Chondrocyte (in vitro differentiated cells): ENCODE measurements around the gene FOXD4. TPM values are rescaled to one million over a fixed set of nuclear protein-coding genes. Genes with fewer than 3 reads are reported as not detected.
"Not testable (repeated sequence)": the region's sequence is repeated elsewhere in the genome, so short reads cannot be mapped to it uniquely, and the experiment has no call there.

Experiments used
- DNase-seq: peaks from one replicate; pipeline ENCODE4 v3.0.0; 2021; ENCODE audit warnings: mixed read lengths, low spot score
- H3K27ac Mint-ChIP-seq: one replicate; pipeline ENCODE4 v1.8.0; 2021; ENCODE audit warnings: mild to moderate bottlenecking, moderate library complexity, mixed read lengths; ENCODE audit not compliant: unreplicated experiment
- H3K27me3 Mint-ChIP-seq: 2 replicates; pipeline ENCODE4 v1.8.0; 2021; ENCODE audit warnings: low read depth, mixed read lengths
- H3K36me3 Mint-ChIP-seq: 2 replicates; pipeline ENCODE4 v1.8.0; 2021; ENCODE audit warnings: low read depth, mixed read lengths
- H3K4me1 Mint-ChIP-seq: 2 replicates; pipeline ENCODE4 v1.8.0; 2021; ENCODE audit warnings: low read depth, mild to moderate bottlenecking, mixed read lengths
- H3K4me3 Mint-ChIP-seq: one replicate; pipeline ENCODE4 v1.8.0; 2021; ENCODE audit warnings: mild to moderate bottlenecking, moderate library complexity, mixed read lengths; ENCODE audit not compliant: unreplicated experiment
- H3K9me3 Mint-ChIP-seq: 2 replicates; pipeline ENCODE4 v1.8.0; 2021; ENCODE audit warnings: low read depth, mixed read lengths
- total RNA-seq: library from RNA; stranded (reverse); gene quantifications from 3 replicates; pipeline ENCODE4 v1.2.1, GENCODE V29; 2021

Gene FOXD4
- total RNA-seq, 1 donor from 2014 or later, result 0.17 TPM

DNA sequence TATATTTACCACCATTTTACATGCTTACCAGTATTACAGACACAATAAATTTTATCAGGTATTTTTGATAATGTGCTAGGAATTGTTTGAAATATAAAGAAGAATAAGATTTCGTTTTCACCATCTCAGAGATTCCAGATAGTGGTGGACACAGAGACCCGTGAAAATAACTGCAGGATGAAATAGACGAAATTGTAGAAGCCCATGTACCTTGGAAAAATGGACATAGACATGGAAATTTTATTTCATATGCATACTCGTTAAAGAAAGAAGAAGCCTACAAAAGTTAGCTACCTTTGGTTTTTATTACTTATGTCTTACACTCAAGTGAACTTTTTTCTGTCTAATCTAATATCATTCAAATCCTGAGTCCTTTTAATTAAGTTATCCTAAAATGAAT, 7.5 kb downstream of the FOXD4 start:
- DNase-seq, H3K27ac Mint-ChIP-seq, H3K4me3 Mint-ChIP-seq, H3K36me3 Mint-ChIP-seq, H3K9me3 Mint-ChIP-seq: not testable (repeated sequence)
- peaks cover 11% of the 10 kb centered on the region for H3K4me1 Mint-ChIP-seq
- H3K27me3 Mint-ChIP-seq, result peaks cover 46% of the 10 kb centered on the region

DNA sequence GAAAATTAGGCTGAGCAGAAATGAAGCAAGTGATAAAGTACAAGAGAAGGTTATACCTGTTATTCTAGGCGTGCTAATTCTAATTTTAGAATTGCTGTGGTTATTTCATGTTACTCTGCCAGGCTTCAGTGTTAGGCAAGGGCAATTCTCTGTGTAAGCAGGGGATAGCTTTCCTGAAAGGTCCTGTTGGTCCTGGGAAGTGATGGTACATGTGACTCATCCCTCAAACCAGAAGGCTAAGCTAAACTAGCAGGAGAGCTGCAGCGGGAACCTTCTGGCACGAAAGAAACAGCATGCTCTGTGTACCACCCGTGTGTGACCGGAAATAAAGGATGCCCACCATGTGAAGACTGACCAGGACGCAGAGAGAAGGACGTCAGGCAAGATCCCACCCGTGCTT, 8.7 kb downstream of the FOXD4 start:
- not testable (repeated sequence) for H3K36me3 Mint-ChIP-seq, H3K4me3 Mint-ChIP-seq, DNase-seq, H3K9me3 Mint-ChIP-seq, H3K4me1 Mint-ChIP-seq, H3K27ac Mint-ChIP-seq
- peaks cover 43% of the 10 kb centered on the region for H3K27me3 Mint-ChIP-seq

DNA sequence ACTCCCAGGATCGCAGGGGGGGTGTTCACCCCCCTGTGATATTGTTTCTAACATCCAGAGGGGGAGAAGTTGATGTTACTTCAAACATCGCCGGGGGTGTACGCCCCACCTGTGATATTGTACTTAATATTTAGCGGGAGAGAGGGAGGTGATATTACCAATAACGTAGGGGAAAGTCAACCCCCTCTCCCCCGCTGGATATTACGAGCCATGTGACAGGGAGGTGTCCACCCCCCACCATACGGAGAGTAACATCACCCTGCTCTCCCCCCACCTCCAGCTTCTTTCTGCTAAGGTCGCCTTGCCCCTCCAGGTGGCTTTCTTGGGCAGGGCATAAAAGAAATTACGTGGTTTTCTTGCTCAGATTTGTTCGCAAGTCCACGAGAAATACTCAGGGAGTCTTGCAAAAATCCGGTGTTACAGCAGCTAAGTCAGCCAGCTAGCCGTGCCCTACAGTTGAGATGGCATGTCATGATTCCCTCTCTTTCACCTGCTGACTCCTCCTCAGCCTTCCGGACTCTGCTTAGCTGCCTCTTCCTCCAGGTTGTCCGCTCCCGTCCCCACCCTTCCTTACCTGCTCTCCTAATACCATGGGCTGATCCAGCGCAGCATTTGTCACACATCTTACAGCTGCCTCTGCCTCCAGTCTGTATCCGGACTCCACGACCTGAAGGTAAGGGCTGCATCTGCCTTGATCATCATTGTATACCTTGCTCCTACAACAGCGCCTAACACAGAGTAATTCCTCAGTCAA, 9.3 kb downstream of the FOXD4 start:
- not testable (repeated sequence) for H3K36me3 Mint-ChIP-seq, H3K27ac Mint-ChIP-seq, DNase-seq, H3K4me1 Mint-ChIP-seq, H3K4me3 Mint-ChIP-seq, H3K9me3 Mint-ChIP-seq
- peaks cover 45% of the 10 kb centered on the region for H3K27me3 Mint-ChIP-seq

DNA sequence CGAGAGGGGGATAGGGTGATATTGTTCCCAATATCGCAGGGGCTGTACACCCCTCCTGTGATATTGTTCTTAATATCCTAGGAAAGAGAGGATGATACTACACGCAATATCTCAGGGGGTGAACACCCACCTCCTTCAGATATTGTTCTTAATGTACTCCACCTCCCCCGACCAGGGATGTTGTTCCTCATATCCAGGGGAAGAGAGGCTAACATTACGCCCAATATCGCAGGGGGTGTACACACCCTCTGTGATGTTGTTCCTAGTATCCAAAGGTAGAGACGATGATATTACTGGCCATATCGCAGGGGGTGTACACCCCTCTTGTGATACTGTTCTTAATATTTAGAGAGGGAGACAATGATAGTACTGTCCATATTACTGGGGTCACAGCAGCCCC, 12.2 kb downstream of the FOXD4 start:
- H3K4me3 Mint-ChIP-seq, H3K27ac Mint-ChIP-seq, H3K36me3 Mint-ChIP-seq, H3K9me3 Mint-ChIP-seq, H3K4me1 Mint-ChIP-seq, DNase-seq: not testable (repeated sequence)
- H3K27me3 Mint-ChIP-seq, result peaks cover 47% of the 10 kb centered on the region

DNA sequence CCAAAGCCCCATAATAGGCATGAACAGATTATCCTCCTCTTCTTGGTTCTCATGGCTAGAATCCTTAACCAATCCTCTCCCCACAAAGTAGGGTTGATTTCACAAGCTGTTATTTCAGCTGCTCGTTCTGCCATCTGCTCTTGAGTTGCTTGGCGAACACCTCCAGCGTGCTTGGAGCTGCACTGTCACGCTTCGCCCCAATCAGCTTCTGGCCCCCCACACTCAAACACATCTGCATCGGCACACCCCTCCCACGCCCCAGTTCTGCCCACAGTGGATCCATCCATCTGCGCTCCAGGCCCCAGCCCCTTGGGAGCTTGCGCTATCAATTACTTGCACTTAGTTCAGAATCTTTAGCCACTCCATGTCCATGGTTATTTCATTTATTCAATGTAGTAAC, 17.8 kb downstream of the FOXD4 start:
- H3K4me3 Mint-ChIP-seq, H3K4me1 Mint-ChIP-seq, H3K36me3 Mint-ChIP-seq, DNase-seq, H3K27ac Mint-ChIP-seq, H3K9me3 Mint-ChIP-seq: not testable (repeated sequence)
- H3K27me3 Mint-ChIP-seq, result peaks cover 24% of the 10 kb centered on the region

DNA sequence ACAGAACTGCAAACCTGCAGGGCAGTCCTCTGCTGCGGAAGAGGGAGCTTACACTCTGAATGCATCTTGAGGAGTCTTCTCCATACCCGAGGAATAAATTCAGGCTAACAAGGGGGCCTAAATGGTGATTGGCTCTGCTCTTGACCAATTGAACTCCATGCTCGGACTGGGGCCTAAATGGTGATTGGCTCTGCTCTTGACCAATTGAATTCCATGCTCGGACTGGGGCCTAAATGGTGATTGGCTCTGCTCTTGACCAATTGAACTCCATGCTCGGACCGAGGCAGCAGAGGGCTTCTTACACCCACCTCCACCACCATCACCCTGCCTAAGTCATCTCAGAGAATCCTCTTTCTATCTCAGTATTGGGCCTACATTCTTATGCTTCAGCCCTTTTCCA, 18.4 kb downstream of the FOXD4 start:
- H3K27me3 Mint-ChIP-seq, result peaks cover 26% of the 10 kb centered on the region
- not testable (repeated sequence) for H3K36me3 Mint-ChIP-seq, H3K4me3 Mint-ChIP-seq, H3K9me3 Mint-ChIP-seq, DNase-seq, H3K27ac Mint-ChIP-seq, H3K4me1 Mint-ChIP-seq

DNA sequence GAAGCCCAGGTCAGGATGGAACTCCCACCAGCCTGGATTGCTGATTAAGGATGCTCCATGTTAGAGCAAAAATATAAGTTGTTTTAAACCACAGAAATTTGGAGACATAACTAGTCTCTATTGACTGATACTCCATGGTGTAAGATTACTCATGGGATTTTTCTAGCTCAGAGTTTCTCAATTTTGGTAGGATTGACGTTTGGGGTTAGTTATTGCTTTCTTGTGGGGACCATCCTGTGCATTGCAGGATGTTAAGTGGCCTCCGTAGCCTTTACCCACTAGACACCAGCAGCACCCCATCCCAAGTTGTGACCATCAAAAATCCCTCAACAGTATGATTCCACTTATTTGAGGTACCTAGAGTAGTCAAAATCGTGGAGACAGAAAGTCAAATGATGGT, 19.4 kb downstream of the FOXD4 start:
- H3K4me3 Mint-ChIP-seq, H3K4me1 Mint-ChIP-seq, H3K9me3 Mint-ChIP-seq, H3K27ac Mint-ChIP-seq, DNase-seq, H3K36me3 Mint-ChIP-seq: not testable (repeated sequence)
- H3K27me3 Mint-ChIP-seq, result peaks cover 19% of the 10 kb centered on the region

DNA sequence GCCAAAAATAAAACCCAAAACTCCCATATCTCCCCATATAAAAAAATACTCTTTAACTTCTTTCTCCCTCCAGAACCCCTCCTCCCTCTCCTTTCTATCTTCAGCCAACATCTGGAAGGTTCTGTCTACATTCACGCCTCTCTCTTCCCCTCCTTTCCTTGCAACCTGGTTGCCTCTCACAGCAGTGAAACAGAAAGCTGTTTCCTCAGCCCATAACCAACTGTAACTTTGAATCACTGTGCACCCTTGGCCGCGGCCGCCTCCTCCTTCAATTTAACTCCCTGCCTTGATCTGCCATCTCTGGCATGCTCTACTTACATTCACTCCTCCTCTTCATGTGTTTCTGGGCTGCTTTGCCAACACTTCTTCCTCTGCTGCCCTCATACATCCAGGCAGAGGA, 23.2 kb downstream of the FOXD4 start:
- not testable (repeated sequence) for H3K4me1 Mint-ChIP-seq

DNA sequence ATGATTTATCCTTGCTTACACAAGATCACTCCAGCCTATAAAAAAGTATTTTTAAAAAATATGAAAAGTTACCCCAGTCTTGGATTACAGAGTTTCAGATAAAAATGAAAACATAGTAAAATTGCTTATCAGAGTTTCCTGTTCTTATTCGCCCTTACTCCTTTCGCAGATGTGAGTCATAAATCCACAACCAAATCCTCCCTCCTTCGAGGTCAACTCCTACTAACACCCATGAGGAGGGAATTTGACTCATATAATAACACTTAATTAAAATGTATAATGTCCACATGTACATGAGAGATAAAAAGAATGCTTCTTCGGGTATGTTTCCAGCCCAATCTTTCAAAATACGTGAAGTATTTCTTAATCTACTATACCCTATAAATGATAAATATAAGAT, 23.9 kb downstream of the FOXD4 start:
- not testable (repeated sequence) for H3K4me1 Mint-ChIP-seq, H3K36me3 Mint-ChIP-seq

More for the DNA sequence above, 23.2 kb downstream of the FOXD4 start:
- not testable (repeated sequence) for H3K27ac Mint-ChIP-seq, H3K36me3 Mint-ChIP-seq, H3K9me3 Mint-ChIP-seq, H3K4me3 Mint-ChIP-seq, DNase-seq
- peaks cover 13% of the 10 kb centered on the region for H3K27me3 Mint-ChIP-seq

DNA sequence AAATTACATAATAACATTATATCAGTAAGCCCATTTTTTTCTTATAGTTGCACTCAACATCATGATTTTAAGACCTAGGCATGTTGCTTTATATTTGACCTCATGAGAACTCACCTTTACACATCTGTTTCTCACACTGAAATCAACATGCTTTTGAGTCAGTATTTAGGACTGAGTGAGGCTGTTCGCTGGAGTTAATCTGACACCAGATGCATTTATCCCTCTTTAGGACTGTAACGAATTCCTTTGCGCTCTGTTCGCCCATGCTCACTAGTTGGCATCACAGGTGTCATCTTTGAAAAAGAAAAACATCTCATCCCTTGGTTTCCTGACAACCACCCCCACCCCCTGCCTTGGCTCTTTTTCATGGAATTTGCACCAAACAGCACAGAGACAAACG, 24.3 kb downstream of the FOXD4 start:
- H3K36me3 Mint-ChIP-seq, H3K9me3 Mint-ChIP-seq, H3K27ac Mint-ChIP-seq, H3K4me3 Mint-ChIP-seq, H3K27me3 Mint-ChIP-seq, H3K4me1 Mint-ChIP-seq, DNase-seq: not testable (repeated sequence)

More for the DNA sequence above, 23.9 kb downstream of the FOXD4 start:
- H3K27me3 Mint-ChIP-seq, result peaks cover 11% of the 10 kb centered on the region
- not testable (repeated sequence) for H3K9me3 Mint-ChIP-seq, H3K4me3 Mint-ChIP-seq, H3K27ac Mint-ChIP-seq, DNase-seq

DNA sequence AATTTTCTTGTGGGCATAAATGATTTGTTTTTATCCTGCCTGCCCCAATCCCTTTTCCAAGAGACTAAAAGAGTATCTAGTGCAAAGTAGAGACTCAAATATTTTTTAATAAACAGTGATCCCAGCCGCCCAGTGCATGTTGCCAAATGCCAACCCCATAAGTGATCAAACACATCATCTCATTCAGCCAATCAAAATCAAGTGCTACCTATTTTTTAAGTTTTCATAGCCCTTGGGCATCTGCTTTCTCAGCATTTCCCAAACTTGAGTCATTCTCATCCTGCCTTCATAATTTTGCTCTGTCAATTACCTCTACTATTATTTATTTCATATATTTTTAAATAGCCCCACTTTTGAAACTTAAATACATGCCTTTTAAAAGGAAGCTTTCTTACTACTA, 27.4 kb downstream of the FOXD4 start:
- H3K27me3 Mint-ChIP-seq, result peaks cover 18% of the 10 kb centered on the region
- DNase-seq, H3K4me3 Mint-ChIP-seq, H3K27ac Mint-ChIP-seq, H3K9me3 Mint-ChIP-seq, H3K4me1 Mint-ChIP-seq, H3K36me3 Mint-ChIP-seq: not testable (repeated sequence)
